ENCODE results near the gene SYNE2. TPM values are rescaled to one million over a fixed set of nuclear protein-coding genes. Genes with fewer than 3 reads are reported as not detected.

The SYNE2 gene
- total RNA-seq, 4 donors from 2014 or later = 101 to 162 (median 114) TPM

GRCh38 chr14:64201921-64202545 is 349.2 kb downstream of the SYNE2 start:
- intact Hi-C loops (cut with DNase I; ENCODE audit: low total_unique reads) = no loop called here
- H3K4me3 ChIP-seq = no peak overlapping the region
- no peak for DNase-seq
- H3K36me3 ChIP-seq = no peaks in the 10 kb centered on the region
- H3K27me3 ChIP-seq = no peaks in the 10 kb centered on the region
- H3K27ac ChIP-seq = no peak overlapping the region
- H3K9me3 ChIP-seq = no peaks in the 10 kb centered on the region
- TF ChIP-seq CTCF (IDR thresholded peaks at IDR 0.05) (no peak), POLR2A (IDR thresholded peaks at IDR 0.05) (no peak)
- H3K4me1 ChIP-seq = no peaks in the 10 kb centered on the region

DNA sequence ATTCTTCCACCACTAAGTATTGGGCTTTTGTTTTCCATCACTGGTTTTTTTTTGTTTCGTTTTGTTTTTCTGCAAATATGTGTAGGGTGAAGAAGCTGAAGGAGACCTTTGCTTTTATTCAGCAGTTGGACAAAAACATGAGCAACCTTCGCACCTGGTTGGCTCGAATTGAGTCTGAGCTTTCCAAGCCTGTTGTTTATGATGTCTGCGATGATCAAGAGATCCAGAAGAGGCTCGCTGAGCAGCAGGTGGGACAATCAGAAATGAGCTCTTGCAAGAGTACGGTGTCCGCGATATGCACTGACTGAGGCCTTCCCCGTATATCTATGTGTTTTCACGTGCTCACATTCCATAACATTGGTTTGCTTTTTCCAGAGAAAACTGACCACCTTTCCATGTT is 349.9 kb downstream of the SYNE2 start:
- intact Hi-C loops (cut with DNase I; ENCODE audit: low total_unique reads) = no loop called here
- no peak for TF ChIP-seq POLR2A (IDR thresholded peaks at IDR 0.05)
- TF ChIP-seq CTCF (IDR thresholded peaks at IDR 0.05) = no peak
- no peaks in the 10 kb centered on the region for H3K27me3 ChIP-seq
- no peaks in the 10 kb centered on the region for H3K4me1 ChIP-seq
- no peak for DNase-seq
- H3K27ac ChIP-seq = no peak overlapping the region
- no peaks in the 10 kb centered on the region for H3K9me3 ChIP-seq
- no peaks in the 10 kb centered on the region for H3K36me3 ChIP-seq
- no peak overlapping the region for H3K4me3 ChIP-seq

- Histone ChIP-seq H3K9me3 (no peaks in the 10 kb centered on the region), H3K4me1 (no peaks in the 10 kb centered on the region), H3K27ac (no peak overlapping the region), H3K4me3 (no peak overlapping the region), H3K27me3 (no peaks in the 10 kb centered on the region), H3K36me3 (no peaks in the 10 kb centered on the region)
- DNase-seq = no peak
- intact Hi-C loops (cut with DNase I; ENCODE audit: low total_unique reads) = no loop called here
- no peak for TF ChIP-seq POLR2A (IDR thresholded peaks at IDR 0.05)
- TF ChIP-seq CTCF (IDR thresholded peaks at IDR 0.05) = no peak
These were observed 350.7 kb downstream of the SYNE2 start for GRCh38 chr14:64203366-64204006.

DNA sequence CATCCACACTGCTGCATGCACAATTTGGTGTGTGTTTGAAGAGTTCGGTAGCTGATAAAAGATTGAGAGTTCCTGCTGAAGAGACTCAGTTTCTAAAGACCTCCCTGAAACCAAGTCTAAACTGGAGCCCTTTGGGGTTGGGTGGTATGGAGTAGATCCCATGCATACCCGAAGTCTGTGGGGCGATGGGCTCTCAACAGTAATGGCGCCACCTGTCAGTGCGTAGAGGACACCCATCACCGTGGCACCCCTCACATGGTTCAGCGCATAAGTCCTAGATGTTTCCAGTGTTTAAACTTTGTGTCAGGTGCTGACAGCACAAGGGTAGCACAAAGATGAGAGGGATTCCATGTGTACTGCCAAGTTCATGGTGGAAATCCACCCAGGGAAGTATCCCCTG is 355.5 kb downstream of the SYNE2 start:
- no peaks in the 10 kb centered on the region for H3K9me3 ChIP-seq
- H3K36me3 ChIP-seq = no peaks in the 10 kb centered on the region
- DNase-seq = no peak
- TF ChIP-seq POLR2A (IDR thresholded peaks at IDR 0.05) (no peak), CTCF (IDR thresholded peaks at IDR 0.05) (no peak)
- H3K4me3 ChIP-seq = no peak overlapping the region
- H3K4me1 ChIP-seq = no peaks in the 10 kb centered on the region
- no peak overlapping the region for H3K27ac ChIP-seq
- no peaks in the 10 kb centered on the region for H3K27me3 ChIP-seq
- intact Hi-C loops (cut with DNase I; ENCODE audit: low total_unique reads) = no loop called here

GRCh38 chr14:64208981-64209380 is 356.2 kb downstream of the SYNE2 start:
- intact Hi-C loops (cut with DNase I; ENCODE audit: low total_unique reads) = no loop called here
- Histone ChIP-seq H3K9me3 (no peaks in the 10 kb centered on the region), H3K4me1 (no peaks in the 10 kb centered on the region), H3K27ac (peak overlapping the region in 1 of 2 donors; percentile 41), H3K4me3 (no peak overlapping the region), H3K36me3 (no peaks in the 10 kb centered on the region), H3K27me3 (no peaks in the 10 kb centered on the region)
- TF ChIP-seq POLR2A (IDR thresholded peaks at IDR 0.05) = no peak
- no peak for TF ChIP-seq CTCF (IDR thresholded peaks at IDR 0.05)
- no peak for DNase-seq
